Esophagus squamous epithelium (tissue), 4 donors: ENCODE results near the gene CENPP.

Source experiments
- POLR2A ChIP-seq, 4 donors: fragments of 450-650 bp; IDR thresholded peaks; one replicate each; pipeline ENCODE4 v1.6.1; 2017; ENCODE audit warnings: antibody characterized with exemption in 4 of 4, mild to moderate bottlenecking in 4 of 4, moderate library complexity in 3 of 4
- TF ChIP-seq, protein P1 (sequence below), 6 experiments: fragments of 450-650 bp in 4 of 6; fragments of 200-600 bp in 2 of 6; sonication (generic) in 2 of 6; IDR thresholded peaks; one replicate each; pipeline ENCODE4 v1.5.1; 2016 to 2019; ENCODE audit warnings: antibody characterized with exemption in 6 of 6, mild to moderate bottlenecking in 4 of 6, moderate library complexity in 4 of 6

DNA sequence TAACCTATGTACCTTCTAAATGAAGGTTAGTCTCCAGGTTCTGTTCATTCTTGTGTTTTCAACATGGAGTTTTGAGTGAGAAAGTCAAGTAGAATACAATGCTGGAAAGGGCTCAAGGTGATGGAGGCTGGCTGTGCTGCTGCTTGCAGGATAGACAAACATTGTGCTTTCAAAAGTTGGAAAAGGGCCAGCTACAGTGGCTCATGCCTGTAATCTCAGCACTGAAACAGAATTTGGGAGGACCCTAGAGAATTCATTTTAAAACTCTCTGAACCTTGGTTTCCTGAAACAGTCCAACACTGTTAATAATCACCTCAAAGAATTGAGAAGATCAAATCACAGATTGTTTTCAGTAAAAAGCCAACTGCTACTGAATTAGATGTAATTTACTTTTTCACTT lies 16.9 kb upstream of the CENPP start:
- TF ChIP-seq POLR2A (IDR thresholded peaks at IDR 0.05) = no peak
- TF ChIP-seq, protein P1, sequence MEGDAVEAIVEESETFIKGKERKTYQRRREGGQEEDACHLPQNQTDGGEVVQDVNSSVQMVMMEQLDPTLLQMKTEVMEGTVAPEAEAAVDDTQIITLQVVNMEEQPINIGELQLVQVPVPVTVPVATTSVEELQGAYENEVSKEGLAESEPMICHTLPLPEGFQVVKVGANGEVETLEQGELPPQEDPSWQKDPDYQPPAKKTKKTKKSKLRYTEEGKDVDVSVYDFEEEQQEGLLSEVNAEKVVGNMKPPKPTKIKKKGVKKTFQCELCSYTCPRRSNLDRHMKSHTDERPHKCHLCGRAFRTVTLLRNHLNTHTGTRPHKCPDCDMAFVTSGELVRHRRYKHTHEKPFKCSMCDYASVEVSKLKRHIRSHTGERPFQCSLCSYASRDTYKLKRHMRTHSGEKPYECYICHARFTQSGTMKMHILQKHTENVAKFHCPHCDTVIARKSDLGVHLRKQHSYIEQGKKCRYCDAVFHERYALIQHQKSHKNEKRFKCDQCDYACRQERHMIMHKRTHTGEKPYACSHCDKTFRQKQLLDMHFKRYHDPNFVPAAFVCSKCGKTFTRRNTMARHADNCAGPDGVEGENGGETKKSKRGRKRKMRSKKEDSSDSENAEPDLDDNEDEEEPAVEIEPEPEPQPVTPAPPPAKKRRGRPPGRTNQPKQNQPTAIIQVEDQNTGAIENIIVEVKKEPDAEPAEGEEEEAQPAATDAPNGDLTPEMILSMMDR (IDR thresholded peaks at IDR 0.05) = no peak
